ENCODE measurements around the gene HIGD1A.

- TF ChIP-seq CTCF (conservative IDR thresholded peaks at IDR 0.05) (no peak), ZFX (IDR thresholded peaks at IDR 0.05) (no peak)
Measured at GRCh38 chr3:42778644-42779043, 25.6 kb downstream of the HIGD1A start.

Data from C4-2B (cell line).